PC-3 (cell line): ENCODE measurements around the gene SEL1L. TPM values are rescaled to one million over a fixed set of nuclear protein-coding genes. Genes with fewer than 3 reads are reported as not detected.
"Not testable (repeated sequence)": the region's sequence is repeated elsewhere in the genome, so short reads cannot be mapped to it uniquely, and the experiment has no call there.

Experiments
- ATAC-seq: fragments of 200-7000 bp; cut with Tn5 transposase; 2 replicates; pipeline ENCODE4 v1.9.1; 2020; ENCODE audit warnings: mild to moderate bottlenecking, moderate library complexity
- BruUV-seq: library from RNA; stranded (reverse); fragments of 400-500 nt; replicated peaks from 2 replicates; lab custom pipeline; 2021; lab: Mats Ljungman, UMichigan
- CTCF ChIA-PET: fragments of 300-600 bp; sonication (Branson Sonifier 250); formaldehyde crosslinking; loops from one replicate; lab custom pipeline; 2022; ENCODE audit warnings: antibody characterized with exemption; lab: Charles Lee
- POLR2A ChIA-PET: fragments of 300-600 bp; sonication (Branson Sonifier 250); formaldehyde crosslinking; loops from one replicate; lab custom pipeline; 2022; ENCODE audit warnings: antibody characterized with exemption; ENCODE audit not compliant: unreplicated experiment; lab: Charles Lee
- DNase-seq: peaks from one replicate; pipeline ENCODE4 v3.0.0-alpha.2; 2015
- H2AFZ ChIP-seq: fragments of 300-600 bp; sonication (generic); 2 replicates; pipeline ENCODE4 v1.6.0; 2016; ENCODE audit warnings: antibody characterized with exemption, low read length
- H3F3A ChIP-seq: fragments of 300-600 bp; sonication (generic); one replicate; pipeline ENCODE4 v1.6.0; 2017; ENCODE audit warnings: antibody characterized with exemption, low read length, control low read depth, mild to moderate bottlenecking; ENCODE audit not compliant: unreplicated experiment
- H3K27ac ChIP-seq: fragments of 300-600 bp; sonication (generic); 2 replicates; pipeline ENCODE4 v1.5.1; 2016; ENCODE audit warnings: mild to moderate bottlenecking, low read length
- H3K27me3 ChIP-seq: fragments of 300-600 bp; sonication (generic); 2 replicates; pipeline ENCODE4 v1.6.1; 2016; ENCODE audit warnings: low read length, mixed read lengths
- H3K36me3 ChIP-seq: fragments of 300-600 bp; sonication (generic); 2 replicates; pipeline ENCODE4 v1.6.1; 2016; ENCODE audit warnings: low read depth, mixed run types, low read length, mixed read lengths
- H3K4me1 ChIP-seq: fragments of 300-600 bp; sonication (generic); 2 replicates; pipeline ENCODE4 v1.5.1; 2016; ENCODE audit warnings: low read length; ENCODE audit not compliant: insufficient read depth
- H3K4me2 ChIP-seq: fragments of 300-600 bp; sonication (generic); 2 replicates; pipeline ENCODE4 v1.6.0; 2016; ENCODE audit warnings: low read length
- H3K4me3 ChIP-seq: fragments of 300-600 bp; sonication (generic); 2 replicates; pipeline ENCODE4 v1.5.1; 2016; ENCODE audit warnings: mild to moderate bottlenecking, low read length, mixed read lengths
- H3K79me2 ChIP-seq: fragments of 300-600 bp; sonication (generic); 2 replicates; pipeline ENCODE4 v1.6.1; 2017; ENCODE audit warnings: low read length, mixed read lengths
- H3K9ac ChIP-seq: fragments of 300-600 bp; sonication (generic); 2 replicates; pipeline ENCODE4 v1.6.0; 2016; ENCODE audit warnings: mild to moderate bottlenecking, low read length
- H3K9me2 ChIP-seq: fragments of 300-600 bp; sonication (generic); replicated peaks from 2 replicates; pipeline ENCODE4 v1.6.1; 2016; ENCODE audit warnings: mixed run types, low read length, mixed read lengths
- H3K9me3 ChIP-seq: fragments of 300-600 bp; sonication (generic); 2 replicates; pipeline ENCODE4 v1.6.1; 2016; ENCODE audit warnings: low read length, mixed read lengths
- H4K20me1 ChIP-seq: fragments of 300-600 bp; sonication (generic); 2 replicates; pipeline ENCODE4 v1.6.1; 2016; ENCODE audit warnings: low read length, mixed read lengths
- CTCF ChIP-seq: fragments of 300-600 bp; sonication (generic); conservative IDR thresholded peaks from 2 replicates; pipeline ENCODE4 v1.5.1; 2017; ENCODE audit warnings: antibody characterized with exemption, low read depth, mild to moderate bottlenecking, low read length
- EZH2 ChIP-seq: fragments of 300-600 bp; sonication (generic); IDR thresholded peaks from one replicate; pipeline ENCODE4 v1.6.1; 2017; ENCODE audit warnings: antibody characterized with exemption, mild to moderate bottlenecking, low read length; ENCODE audit not compliant: unreplicated experiment
- EZH2phosphoT487 ChIP-seq: fragments of 300-600 bp; sonication (generic); IDR thresholded peaks from 2 replicates; pipeline ENCODE4 v1.6.1; 2018; ENCODE audit warnings: mild to moderate bottlenecking, antibody characterized with exemption, low read length, borderline replicate concordance
- intact Hi-C: fragments of 100-400 bp; cut with micrococcal nuclease; formaldehyde crosslinking; loops from 2 replicates; pipeline ENCODE4 v1.9.0; 2023
- total RNA-seq: library from RNA; depleted of rRNA; stranded (reverse); fragments of >200 nt; gene quantifications from 2 replicates; pipeline ENCODE4 v1.2.3, GENCODE V29; 2014

Gene SEL1L
- total RNA-seq, 1 experiment from 2014 or later, result 46.9 TPM

GRCh38 chr14:81430235-81430634, 103.4 kb downstream of the SEL1L start:
- Histone ChIP-seq H3F3A (no peaks in the 10 kb centered on the region), H2AFZ (no peak overlapping the region), H3K79me2 (no peaks in the 10 kb centered on the region), H3K9me2 (no peaks in the 10 kb centered on the region), H4K20me1 (no peaks in the 10 kb centered on the region), H3K36me3 (no peaks in the 10 kb centered on the region), H3K27ac (no peak overlapping the region), H3K4me1 (peaks cover 5% of the 10 kb centered on the region; the same call in 1 of the 2 replicates), H3K9me3 (no peaks in the 10 kb centered on the region), H3K27me3 (no peaks in the 10 kb centered on the region), H3K4me3 (no peak overlapping the region), H3K4me2 (no peak overlapping the region), H3K9ac (no peak overlapping the region)
- ChIA-PET POLR2A (no interaction called here), CTCF (no interaction called here)
- DNase-seq (no peak), ATAC-seq (no peak)
- intact Hi-C loops, result no loop called here
- no TSS peak for BruUV-seq
- TF ChIP-seq EZH2phosphoT487, result no peak
- TF ChIP-seq CTCF, result no peak
- no peak for TF ChIP-seq EZH2

- BruUV-seq, H3K4me1 ChIP-seq, intact Hi-C loops, H3K79me2 ChIP-seq, POLR2A ChIA-PET, H4K20me1 ChIP-seq, H3K9ac ChIP-seq, H3K9me2 ChIP-seq, H2AFZ ChIP-seq, CTCF ChIA-PET, H3K36me3 ChIP-seq, DNase-seq, H3K9me3 ChIP-seq, H3K4me3 ChIP-seq, H3K4me2 ChIP-seq, ATAC-seq, H3F3A ChIP-seq, H3K27me3 ChIP-seq, H3K27ac ChIP-seq: not testable (repeated sequence)
Measured at GRCh38 chr14:81429749-81430148, 103.9 kb downstream of the SEL1L start.

GRCh38 chr14:81429028-81429427, 104.6 kb downstream of the SEL1L start:
- no peak overlapping the region for H2AFZ ChIP-seq
- H3K9me3 ChIP-seq, result no peaks in the 10 kb centered on the region
- no peak for TF ChIP-seq CTCF
- TF ChIP-seq EZH2phosphoT487, result no peak
- TF ChIP-seq EZH2, result no peak
- no peaks in the 10 kb centered on the region for H3K27me3 ChIP-seq
- H3K79me2 ChIP-seq, result no peaks in the 10 kb centered on the region
- intact Hi-C loops, result no loop called here
- no peaks in the 10 kb centered on the region for H3K36me3 ChIP-seq
- no peaks in the 10 kb centered on the region for H3F3A ChIP-seq
- POLR2A ChIA-PET, result no interaction called here
- H4K20me1 ChIP-seq, result no peaks in the 10 kb centered on the region
- CTCF ChIA-PET, result no interaction called here
- DNase-seq (no peak), ATAC-seq (no peak)
- BruUV-seq, result no TSS peak
- no peak overlapping the region for H3K4me2 ChIP-seq
- no peak overlapping the region for H3K4me3 ChIP-seq
- no peak overlapping the region for H3K27ac ChIP-seq
- no peaks in the 10 kb centered on the region for H3K9me2 ChIP-seq
- no peak overlapping the region for H3K9ac ChIP-seq
- H3K4me1 ChIP-seq, result no peaks in the 10 kb centered on the region
